Gastrocnemius medialis (tissue), 4 donors: Measurements from ENCODE around the gene SCARF2.

ENCODE experiments used
- POLR2A ChIP-seq, 2 donors: fragments of 450-650 bp; IDR thresholded peaks; one replicate each; pipeline ENCODE4 v1.6.1; 2017; ENCODE audit warnings: antibody characterized with exemption in 2 of 2, mild to moderate bottlenecking in 2 of 2, moderate library complexity in 2 of 2
- TF ChIP-seq, protein P1 (sequence below), 5 experiments: fragments of 450-650 bp in 3 of 5; fragments of 200-600 bp in 2 of 5; sonication (generic) in 2 of 5; IDR thresholded peaks in 4 of 5; conservative IDR thresholded peaks in 1 of 5; 1 replicate in 4 of 5; 2 replicates in 1 of 5; pipeline ENCODE4 v1.5.1; 2016 to 2019; ENCODE audit warnings: antibody characterized with exemption in 5 of 5, mild to moderate bottlenecking in 3 of 5, moderate library complexity in 3 of 5

DNA sequence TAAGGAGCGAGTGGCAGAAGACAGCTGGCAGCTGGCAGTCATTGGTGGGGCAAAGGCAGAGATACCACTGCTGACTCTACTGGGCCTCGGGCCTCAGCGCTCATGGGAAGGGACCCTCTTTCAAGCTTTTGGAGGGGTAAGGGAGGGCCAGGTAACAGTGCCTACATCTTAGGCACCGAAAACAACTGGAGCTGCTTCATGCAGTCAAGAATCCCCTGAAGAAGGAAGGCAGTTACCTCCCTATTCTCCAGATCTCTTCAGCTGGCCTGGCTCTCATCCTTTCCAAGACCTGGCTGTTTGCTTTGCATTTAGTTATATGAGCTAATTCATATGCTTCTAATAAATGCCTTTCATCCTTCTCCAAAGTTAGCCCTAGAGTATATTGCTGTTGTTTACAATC, 59.5 kb downstream of the SCARF2 start:
- TF ChIP-seq, protein P1, sequence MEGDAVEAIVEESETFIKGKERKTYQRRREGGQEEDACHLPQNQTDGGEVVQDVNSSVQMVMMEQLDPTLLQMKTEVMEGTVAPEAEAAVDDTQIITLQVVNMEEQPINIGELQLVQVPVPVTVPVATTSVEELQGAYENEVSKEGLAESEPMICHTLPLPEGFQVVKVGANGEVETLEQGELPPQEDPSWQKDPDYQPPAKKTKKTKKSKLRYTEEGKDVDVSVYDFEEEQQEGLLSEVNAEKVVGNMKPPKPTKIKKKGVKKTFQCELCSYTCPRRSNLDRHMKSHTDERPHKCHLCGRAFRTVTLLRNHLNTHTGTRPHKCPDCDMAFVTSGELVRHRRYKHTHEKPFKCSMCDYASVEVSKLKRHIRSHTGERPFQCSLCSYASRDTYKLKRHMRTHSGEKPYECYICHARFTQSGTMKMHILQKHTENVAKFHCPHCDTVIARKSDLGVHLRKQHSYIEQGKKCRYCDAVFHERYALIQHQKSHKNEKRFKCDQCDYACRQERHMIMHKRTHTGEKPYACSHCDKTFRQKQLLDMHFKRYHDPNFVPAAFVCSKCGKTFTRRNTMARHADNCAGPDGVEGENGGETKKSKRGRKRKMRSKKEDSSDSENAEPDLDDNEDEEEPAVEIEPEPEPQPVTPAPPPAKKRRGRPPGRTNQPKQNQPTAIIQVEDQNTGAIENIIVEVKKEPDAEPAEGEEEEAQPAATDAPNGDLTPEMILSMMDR (IDR thresholded peaks at IDR 0.05 in 4 of 5, conservative IDR thresholded peaks at IDR 0.05 in 1 of 5): no peak
- no peak for TF ChIP-seq POLR2A (IDR thresholded peaks at IDR 0.05)
